Mesodermal cell (in vitro differentiated cells): ENCODE data around the gene ADAMTS17.

Experiments used
- H3K27ac ChIP-seq: 2 replicates; pipeline ENCODE4 v1.7.0; 2013; ENCODE audit warnings: mild to moderate bottlenecking, low read depth, low read length, moderate library complexity; ENCODE audit not compliant: severe bottlenecking
- H3K36me3 ChIP-seq: 2 replicates; pipeline ENCODE4 v1.7.1; 2013; ENCODE audit warnings: mild to moderate bottlenecking, low read length, moderate library complexity; ENCODE audit not compliant: control insufficient read depth, insufficient read depth
- H3K4me1 ChIP-seq: one replicate; pipeline ENCODE4 v1.7.1; 2013; ENCODE audit warnings: mild to moderate bottlenecking, low read length; ENCODE audit not compliant: insufficient read depth, control insufficient read depth, poor library complexity, severe bottlenecking
- H3K4me3 ChIP-seq: 2 replicates; pipeline ENCODE4 v1.7.0; 2013; ENCODE audit warnings: low read length, control low read depth, mild to moderate bottlenecking; ENCODE audit not compliant: insufficient read depth, poor library complexity, severe bottlenecking; ENCODE audit errors: extremely low read depth
- H3K9me3 ChIP-seq: 2 replicates; pipeline ENCODE4 v1.7.1; 2013; ENCODE audit warnings: mild to moderate bottlenecking, low read length, moderate library complexity; ENCODE audit not compliant: control insufficient read depth
- WGBS, 2 experiments: methylation state at CpG; one replicate each; pipeline ENCODE4 v1.1.5; 2013; ENCODE audit warnings: missing lambda C conversion rate in 2 of 2; ENCODE audit not compliant: insufficient coverage in 2 of 2; 5-methylcytosine and 5-hydroxymethylcytosine counted together

The ADAMTS17 gene

DNA sequence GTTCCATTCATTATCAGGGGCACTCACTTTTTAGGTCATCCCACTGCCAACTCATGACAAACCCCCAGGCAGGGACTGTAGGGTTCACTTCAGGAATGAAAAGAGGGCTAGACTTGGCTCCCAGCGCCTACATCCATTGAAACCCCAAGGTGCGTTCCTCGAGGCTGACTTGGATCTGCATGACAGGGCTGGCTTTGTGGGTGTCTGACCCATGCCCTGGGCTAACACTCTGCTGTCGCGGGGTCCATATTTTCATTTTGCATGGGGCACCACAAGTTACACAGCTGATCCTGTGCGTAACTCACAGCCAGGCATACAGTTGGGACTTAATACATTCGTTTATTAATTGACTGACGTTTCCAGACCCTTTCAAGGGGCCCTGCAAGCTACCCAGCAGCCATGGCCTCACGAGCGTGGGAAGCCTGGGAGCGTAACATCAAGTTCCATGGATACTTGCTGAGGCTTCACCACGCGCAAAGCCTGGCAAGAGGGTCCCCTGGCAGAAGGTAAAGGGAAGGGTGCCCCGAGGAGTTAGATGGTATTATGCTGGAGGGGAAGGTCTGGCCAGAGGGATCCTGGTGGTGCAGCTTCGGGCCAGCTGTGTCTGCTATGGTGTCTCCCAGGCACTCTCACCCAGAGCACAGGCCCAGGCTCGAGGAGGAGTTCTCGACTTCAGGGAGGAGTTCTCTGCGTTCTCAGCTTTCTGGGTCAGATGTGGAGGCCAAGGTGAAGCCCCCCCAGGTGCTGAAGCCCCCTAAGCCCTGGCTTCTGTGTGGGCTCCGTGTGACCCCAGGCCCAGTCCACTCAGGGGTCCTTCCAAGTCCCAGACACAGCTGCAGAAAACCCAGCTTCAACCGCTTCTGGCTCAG, 85.4 kb downstream of the ADAMTS17 start:
- H3K4me1 ChIP-seq: no peaks in the 10 kb centered on the region
- H3K4me3 ChIP-seq: no peak overlapping the region
- no peaks in the 10 kb centered on the region for H3K9me3 ChIP-seq
- H3K36me3 ChIP-seq: no peaks in the 10 kb centered on the region
- no peak overlapping the region for H3K27ac ChIP-seq
- 85 to 92% methylated on average over 17 to 20 of the region's 20 CpGs for WGBS, 2 experiments

DNA sequence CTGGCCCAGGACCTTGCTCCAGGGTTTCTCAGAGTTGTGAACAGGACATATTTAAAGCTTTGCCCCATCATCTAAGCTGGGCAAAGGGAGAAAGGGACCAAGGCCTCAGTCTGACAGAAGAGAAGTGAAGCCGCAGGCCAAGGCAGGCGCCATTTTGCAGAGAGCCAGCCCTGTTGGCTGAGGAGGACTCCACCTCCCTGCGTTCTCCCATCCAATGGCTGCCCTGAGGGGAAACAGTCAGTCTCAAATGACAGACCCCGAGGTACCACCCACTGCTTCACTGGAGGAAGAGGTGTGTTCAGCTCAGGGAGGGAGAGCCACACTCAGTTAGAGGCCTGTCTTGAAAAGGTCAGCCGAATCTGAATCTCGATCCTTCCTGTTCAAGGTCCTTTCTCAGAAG, 86.1 kb downstream of the ADAMTS17 start:
- H3K27ac ChIP-seq: no peak overlapping the region
- no peaks in the 10 kb centered on the region for H3K36me3 ChIP-seq
- no peak overlapping the region for H3K4me3 ChIP-seq
- H3K4me1 ChIP-seq: no peaks in the 10 kb centered on the region
- 86 to 90% methylated on average over 4 to 6 of the region's 6 CpGs for WGBS, 2 experiments
- no peaks in the 10 kb centered on the region for H3K9me3 ChIP-seq

GRCh38 chr15:100254691-100255090, 87.1 kb downstream of the ADAMTS17 start:
- Histone ChIP-seq H3K9me3 (no peaks in the 10 kb centered on the region), H3K36me3 (no peaks in the 10 kb centered on the region), H3K4me1 (no peaks in the 10 kb centered on the region), H3K27ac (no peak overlapping the region), H3K4me3 (no peak overlapping the region)
- WGBS, 2 experiments: 76 to 84% methylated on average over 3 to 4 of the region's 4 CpGs

- 92 to 94% methylated on average over 3 to 4 of the region's 5 CpGs for WGBS, 2 experiments
- Histone ChIP-seq H3K27ac (no peak overlapping the region), H3K9me3 (no peaks in the 10 kb centered on the region), H3K4me3 (no peak overlapping the region), H3K4me1 (no peaks in the 10 kb centered on the region), H3K36me3 (no peaks in the 10 kb centered on the region)
These were observed 87.5 kb downstream of the ADAMTS17 start for GRCh38 chr15:100254285-100254684.

- Histone ChIP-seq H3K4me3 (no peak overlapping the region), H3K27ac (no peak overlapping the region), H3K36me3 (no peaks in the 10 kb centered on the region), H3K4me1 (no peaks in the 10 kb centered on the region), H3K9me3 (no peaks in the 10 kb centered on the region)
- 83% methylated on average over 1 of the region's 1 CpG; no CpG with 5 or more reads in 1 of the 2 experiments for WGBS, 2 experiments
These were observed 88.1 kb downstream of the ADAMTS17 start for GRCh38 chr15:100253640-100254039.

- Histone ChIP-seq H3K27ac (no peak overlapping the region), H3K9me3 (no peaks in the 10 kb centered on the region), H3K36me3 (no peaks in the 10 kb centered on the region), H3K4me1 (no peaks in the 10 kb centered on the region), H3K4me3 (no peak overlapping the region)
- WGBS, 2 experiments: 95 to 97% methylated on average over 6 of the region's 9 CpGs
These were observed 88.9 kb downstream of the ADAMTS17 start for GRCh38 chr15:100252779-100253417.

DNA sequence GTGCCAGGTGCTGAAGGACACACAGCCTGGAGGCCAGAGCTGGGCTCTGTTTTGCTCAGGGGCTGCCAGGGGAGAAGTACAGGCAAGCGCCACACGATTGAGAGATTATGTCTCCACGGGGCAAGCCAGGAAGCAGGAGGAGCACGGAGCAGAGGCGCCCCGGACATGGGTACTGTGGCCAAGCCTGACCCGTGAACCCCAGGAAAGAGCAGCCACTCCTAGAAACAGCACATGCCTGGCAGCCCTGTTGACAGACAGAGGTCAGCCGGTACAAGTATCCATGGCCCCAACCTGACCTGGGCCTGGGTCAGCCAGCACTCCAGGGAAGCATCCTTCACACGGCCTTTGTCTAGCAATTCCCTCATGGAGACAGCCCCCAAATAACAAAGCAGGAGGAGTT, 89.4 kb downstream of the ADAMTS17 start:
- Histone ChIP-seq H3K4me3 (no peak overlapping the region), H3K9me3 (no peaks in the 10 kb centered on the region), H3K27ac (no peak overlapping the region), H3K36me3 (no peaks in the 10 kb centered on the region), H3K4me1 (no peaks in the 10 kb centered on the region)
- 92 to 95% methylated on average over 6 to 9 of the region's 9 CpGs for WGBS, 2 experiments

- 76 to 96% methylated on average over 3 to 4 of the region's 10 CpGs for WGBS, 2 experiments
- no peaks in the 10 kb centered on the region for H3K36me3 ChIP-seq
- no peak overlapping the region for H3K4me3 ChIP-seq
- H3K27ac ChIP-seq: no peak overlapping the region
- H3K4me1 ChIP-seq: no peaks in the 10 kb centered on the region
- no peaks in the 10 kb centered on the region for H3K9me3 ChIP-seq
These were observed 91.5 kb downstream of the ADAMTS17 start for GRCh38 chr15:100250176-100250800.

DNA sequence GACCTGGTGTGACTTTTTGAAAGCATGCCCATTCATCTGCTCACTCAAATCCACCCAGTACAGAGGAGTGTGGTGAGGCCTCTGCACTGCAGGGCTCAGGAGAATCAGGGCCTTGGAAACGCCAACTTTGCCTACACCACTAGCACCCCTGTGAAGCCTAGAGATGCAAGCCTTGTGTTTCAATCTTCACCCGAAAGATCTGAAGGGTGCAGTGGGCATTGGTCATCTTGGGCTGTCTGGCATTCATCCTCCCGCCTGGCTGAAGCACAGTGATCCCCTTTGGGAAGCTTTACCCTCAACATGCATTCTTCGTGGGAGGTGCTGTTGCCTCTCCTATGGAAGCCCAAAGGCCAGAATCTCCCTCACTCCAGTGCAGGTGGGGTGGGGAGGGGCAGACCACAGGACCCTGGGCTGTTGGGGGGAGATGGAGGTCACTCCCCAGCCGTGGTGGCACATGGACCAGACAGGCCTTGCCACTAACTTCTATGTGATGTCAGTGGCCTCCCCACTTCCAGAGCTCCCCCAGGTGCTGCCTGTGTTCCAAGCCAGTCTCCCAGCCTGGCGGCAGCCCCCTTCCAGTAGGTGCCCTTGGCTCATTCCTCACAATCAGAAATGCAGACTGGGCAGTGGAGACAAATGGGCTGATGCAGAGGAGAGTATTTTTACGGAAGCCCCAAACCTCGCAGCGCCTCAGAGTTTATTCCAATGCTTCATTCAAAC, 92.5 kb downstream of the ADAMTS17 start:
- H3K27ac ChIP-seq: no peak overlapping the region
- WGBS, 2 experiments: 78 to 89% methylated on average over 4 to 5 of the region's 9 CpGs
- H3K9me3 ChIP-seq: no peaks in the 10 kb centered on the region

DNA sequence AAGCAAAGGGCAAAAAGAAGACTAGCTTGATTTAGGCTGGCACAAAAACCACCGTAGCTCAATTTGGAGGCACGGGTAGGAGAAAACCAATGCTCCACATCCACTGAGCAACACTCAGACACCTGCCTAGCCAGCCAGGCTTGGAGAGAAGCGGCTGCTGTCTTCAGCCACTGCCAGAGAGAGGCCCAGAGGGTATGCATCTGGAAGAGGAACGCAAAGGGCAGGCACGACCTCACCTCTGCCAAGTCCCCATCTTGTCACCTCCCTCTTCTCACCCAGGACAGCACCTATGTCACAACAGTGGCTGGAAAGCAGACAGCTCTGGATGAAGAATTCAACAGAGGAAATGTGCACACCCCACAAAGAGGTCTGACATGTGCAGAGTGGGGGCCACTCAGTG, 93.5 kb downstream of the ADAMTS17 start:
- WGBS, 2 experiments: 95% methylated on average over 4 of the region's 5 CpGs; no CpG with 5 or more reads in 1 of the 2 experiments
- Histone ChIP-seq H3K4me1 (no peaks in the 10 kb centered on the region), H3K27ac (no peak overlapping the region), H3K4me3 (no peak overlapping the region), H3K36me3 (no peaks in the 10 kb centered on the region), H3K9me3 (no peaks in the 10 kb centered on the region)

More for the DNA sequence above, 92.5 kb downstream of the ADAMTS17 start:
- Histone ChIP-seq H3K4me1 (no peaks in the 10 kb centered on the region), H3K4me3 (no peak overlapping the region), H3K36me3 (no peaks in the 10 kb centered on the region)
